Panc1 (cell line): ENCODE measurements around the gene SLC27A3. TPM values are rescaled to one million over a fixed set of nuclear protein-coding genes. Genes with fewer than 3 reads are reported as not detected.

Experiments
- ATAC-seq: fragments of 200-7000 bp; cut with Tn5 transposase; 2 replicates; pipeline ENCODE4 v1.9.1; 2020; ENCODE audit warnings: mild to moderate bottlenecking, moderate library complexity
- BruUV-seq: library from RNA; stranded (reverse); fragments of 400-500 nt; replicated peaks from 2 replicates; lab custom pipeline; 2021; lab: Mats Ljungman, UMichigan
- CTCF ChIA-PET: fragments of 300-600 bp; sonication (Branson Sonifier 250); formaldehyde crosslinking; loops from one replicate; lab custom pipeline; 2022; ENCODE audit warnings: antibody characterized with exemption; lab: Charles Lee
- POLR2A ChIA-PET: fragments of 300-600 bp; sonication (Branson Sonifier 250); formaldehyde crosslinking; loops from one replicate; lab custom pipeline; 2022; ENCODE audit warnings: antibody characterized with exemption; lab: Charles Lee
- DNase-seq: peaks from one replicate; pipeline ENCODE4 v3.0.0-alpha.2; 2010; ENCODE audit warnings: low read depth, low spot score
- H3K27ac ChIP-seq: 2 replicates; pipeline ENCODE4 v1.5.1; 2011; ENCODE audit warnings: mild to moderate bottlenecking, low read length, inconsistent platforms
- H3K27me3 ChIP-seq: fragments of 200-500 bp; sonication (Bioruptor generic); 2 replicates; pipeline ENCODE4 v1.6.0; 2014; ENCODE audit warnings: low read length, inconsistent platforms; ENCODE audit not compliant: control insufficient read depth, insufficient read depth
- H3K36me3 ChIP-seq: fragments of 200-500 bp; sonication (Bioruptor generic); 2 replicates; pipeline ENCODE4 v1.5.1; 2014; ENCODE audit warnings: inconsistent platforms, mild to moderate bottlenecking, low read length, moderate library complexity; ENCODE audit not compliant: control insufficient read depth, insufficient read depth
- H3K4me1 ChIP-seq: 2 replicates; pipeline ENCODE4 v1.5.1; 2011; ENCODE audit warnings: inconsistent platforms, mild to moderate bottlenecking, low read length, moderate library complexity; ENCODE audit not compliant: control insufficient read depth, insufficient read depth
- H3K4me3 ChIP-seq, 2 experiments: 2 replicates each; pipeline ENCODE4 v1.5.1; 2011 to 2012; ENCODE audit warnings: low read depth in 2 of 2, low read length in 2 of 2, mild to moderate bottlenecking in 2 of 2, inconsistent platforms in 1 of 2, moderate library complexity in 1 of 2
- H3K9me3 ChIP-seq: fragments of 200-500 bp; sonication (Bioruptor generic); 2 replicates; pipeline ENCODE4 v1.5.1; 2014; ENCODE audit warnings: low read depth, mild to moderate bottlenecking, inconsistent platforms, low read length, moderate library complexity; ENCODE audit not compliant: control insufficient read depth, insufficient read depth
- CTCF ChIP-seq: fragments of 450-650 bp; IDR thresholded peaks from 2 replicates; pipeline ENCODE4 v1.5.1; 2017; ENCODE audit warnings: mild to moderate bottlenecking
- POLR2AphosphoS5 ChIP-seq: IDR thresholded peaks from 2 replicates; pipeline ENCODE4 v1.6.1; 2012; ENCODE audit warnings: mild to moderate bottlenecking, low read depth, low read length, moderate library complexity
- SIN3A ChIP-seq: IDR thresholded peaks from 2 replicates; pipeline ENCODE4 v1.6.1; 2012; ENCODE audit warnings: low read depth, mild to moderate bottlenecking, low read length, moderate library complexity, borderline replicate concordance; ENCODE audit not compliant: insufficient read depth
- TCF7L2 ChIP-seq: IDR thresholded peaks from 2 replicates; pipeline ENCODE4 v1.6.1; 2011; ENCODE audit warnings: mild to moderate bottlenecking, low read depth, low read length, inconsistent platforms
- in situ Hi-C: cut with HindIII; loops from 2 replicates; pipeline ENCODE4 v1.10.0; 2016; ENCODE audit warnings: low sequenced_read_pairs, low pct_unique_long_range_greater_than_20kb
- intact Hi-C: fragments of 100-400 bp; cut with micrococcal nuclease; formaldehyde crosslinking; loops from one replicate; pipeline ENCODE4 v1.10.0; 2022; ENCODE audit not compliant: unreplicated experiment
- total RNA-seq: library from RNA; stranded (reverse); gene quantifications from one replicate; pipeline ENCODE4 v1.2.1, GENCODE V29; 2021; ENCODE audit not compliant: unreplicated experiment
- TF ChIP-seq, protein P1 (sequence below), 2 experiments: IDR thresholded peaks; 2 replicates each; pipeline ENCODE4 v1.6.1; 2011 to 2012; ENCODE audit warnings: low read depth in 2 of 2, control low read depth in 1 of 2, low read length in 1 of 2, mild to moderate bottlenecking in 1 of 2, moderate library complexity in 1 of 2; ENCODE audit not compliant: insufficient read depth in 1 of 2

The SLC27A3 gene
- total RNA-seq, 1 experiment from 2014 or later, result 8.0 TPM

DNA sequence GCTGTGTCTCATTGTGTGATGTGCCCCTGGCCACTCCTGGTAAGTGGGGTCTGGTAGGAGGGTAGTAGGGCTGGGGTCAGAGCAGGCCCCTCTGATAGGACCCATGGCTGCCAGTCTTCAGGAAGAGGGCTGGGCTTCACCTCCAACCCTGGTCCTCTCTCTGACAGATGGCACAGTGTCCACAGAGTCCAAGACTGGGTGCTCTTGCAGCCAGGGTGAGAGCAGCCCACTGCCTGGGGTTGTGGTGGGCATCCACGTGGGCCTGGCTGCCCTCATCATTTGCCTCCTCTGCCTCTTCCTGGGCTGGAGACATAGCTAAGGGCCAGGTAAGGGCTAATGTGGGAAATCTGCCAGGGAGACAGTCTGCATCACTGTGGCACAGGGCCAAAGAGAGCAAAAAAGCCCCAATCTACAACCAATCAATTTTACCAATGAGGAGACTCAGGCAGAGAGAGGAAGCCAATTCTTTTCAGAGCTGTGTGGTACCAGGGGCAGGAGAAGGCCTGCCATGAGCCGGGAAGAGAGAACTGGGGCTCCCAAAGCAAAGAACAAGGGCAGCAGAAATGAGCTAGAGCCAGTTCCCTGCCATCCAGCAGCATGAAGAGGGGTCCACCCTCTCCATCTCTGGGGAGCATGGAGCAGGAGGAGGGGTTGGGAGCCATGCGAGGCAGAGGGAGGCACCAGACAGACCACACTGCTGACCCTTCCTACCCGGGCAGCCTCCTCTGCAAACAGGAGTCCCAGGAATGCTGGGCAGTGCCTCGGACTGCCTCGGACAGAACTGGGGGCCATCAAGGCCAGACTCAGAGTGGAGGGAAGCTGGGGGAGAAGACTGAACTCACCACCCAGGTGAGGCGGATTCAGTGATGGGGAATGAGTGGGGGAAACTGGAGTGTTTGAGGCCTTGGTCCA, 26.8 kb downstream of the SLC27A3 start:
- BruUV-seq, result no TSS peak
- CTCF ChIA-PET, result no interaction called here
- DNase-seq (no peak), ATAC-seq (no peak)
- no peaks in the 10 kb centered on the region for H3K27me3 ChIP-seq
- in situ Hi-C loops (no loop called here), intact Hi-C loops (no loop called here)
- no peak for TF ChIP-seq POLR2AphosphoS5
- TF ChIP-seq CTCF, result no peak
- TF ChIP-seq, protein P1, sequence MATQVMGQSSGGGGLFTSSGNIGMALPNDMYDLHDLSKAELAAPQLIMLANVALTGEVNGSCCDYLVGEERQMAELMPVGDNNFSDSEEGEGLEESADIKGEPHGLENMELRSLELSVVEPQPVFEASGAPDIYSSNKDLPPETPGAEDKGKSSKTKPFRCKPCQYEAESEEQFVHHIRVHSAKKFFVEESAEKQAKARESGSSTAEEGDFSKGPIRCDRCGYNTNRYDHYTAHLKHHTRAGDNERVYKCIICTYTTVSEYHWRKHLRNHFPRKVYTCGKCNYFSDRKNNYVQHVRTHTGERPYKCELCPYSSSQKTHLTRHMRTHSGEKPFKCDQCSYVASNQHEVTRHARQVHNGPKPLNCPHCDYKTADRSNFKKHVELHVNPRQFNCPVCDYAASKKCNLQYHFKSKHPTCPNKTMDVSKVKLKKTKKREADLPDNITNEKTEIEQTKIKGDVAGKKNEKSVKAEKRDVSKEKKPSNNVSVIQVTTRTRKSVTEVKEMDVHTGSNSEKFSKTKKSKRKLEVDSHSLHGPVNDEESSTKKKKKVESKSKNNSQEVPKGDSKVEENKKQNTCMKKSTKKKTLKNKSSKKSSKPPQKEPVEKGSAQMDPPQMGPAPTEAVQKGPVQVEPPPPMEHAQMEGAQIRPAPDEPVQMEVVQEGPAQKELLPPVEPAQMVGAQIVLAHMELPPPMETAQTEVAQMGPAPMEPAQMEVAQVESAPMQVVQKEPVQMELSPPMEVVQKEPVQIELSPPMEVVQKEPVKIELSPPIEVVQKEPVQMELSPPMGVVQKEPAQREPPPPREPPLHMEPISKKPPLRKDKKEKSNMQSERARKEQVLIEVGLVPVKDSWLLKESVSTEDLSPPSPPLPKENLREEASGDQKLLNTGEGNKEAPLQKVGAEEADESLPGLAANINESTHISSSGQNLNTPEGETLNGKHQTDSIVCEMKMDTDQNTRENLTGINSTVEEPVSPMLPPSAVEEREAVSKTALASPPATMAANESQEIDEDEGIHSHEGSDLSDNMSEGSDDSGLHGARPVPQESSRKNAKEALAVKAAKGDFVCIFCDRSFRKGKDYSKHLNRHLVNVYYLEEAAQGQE (IDR thresholded peaks at IDR 0.05; ENCODE audit: insufficient read depth in 1 of 2, low read depth in 2 of 2, low read length in 1 of 2), result no peak
- TF ChIP-seq TCF7L2, result no peak
- 0 out of 2 replicates have a peak, but pooled peaks cover under 1% of the 10 kb centered on the region for H3K36me3 ChIP-seq
- no peaks in the 10 kb centered on the region for H3K9me3 ChIP-seq
- H3K27ac ChIP-seq, result no peak overlapping the region
- H3K4me1 ChIP-seq, result no peaks in the 10 kb centered on the region
- no peak overlapping the region for H3K4me3 ChIP-seq
- POLR2A ChIA-PET, result interaction anchor here (0.7 kb wide), 1 partner anchor 176 kb away, joined by 3 read pairs; the partner anchor contains the start of gene JTB

DNA sequence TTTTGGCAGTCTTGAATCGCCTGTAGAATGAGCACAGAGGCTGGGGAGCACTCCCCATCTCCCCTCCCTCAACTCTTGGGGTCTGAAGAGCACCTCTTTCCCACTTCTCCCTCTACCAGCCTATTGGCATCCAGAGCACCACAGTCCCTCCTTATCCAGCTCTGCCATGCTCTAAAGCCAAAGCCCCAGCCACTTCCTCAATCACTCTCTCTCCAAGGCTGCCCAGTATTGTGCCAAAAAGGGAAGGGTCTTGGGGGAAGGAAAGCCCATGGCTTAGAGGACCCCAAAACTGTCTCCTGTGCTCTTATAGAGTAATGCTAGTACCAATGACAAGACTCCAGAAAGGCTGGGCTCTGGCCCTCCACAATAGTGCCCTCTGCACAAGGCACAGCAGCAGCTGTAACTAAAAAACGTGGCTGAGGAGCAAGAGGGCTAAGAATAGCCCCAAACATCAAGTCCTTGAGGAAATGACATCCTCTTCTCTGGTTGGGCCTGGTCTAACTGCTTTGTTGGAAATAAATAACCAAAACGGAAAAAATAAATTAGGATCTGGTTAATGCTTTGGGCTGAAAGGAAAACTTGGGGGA, 28.4 kb downstream of the SLC27A3 start:
- Histone ChIP-seq H3K36me3 (peaks cover 6% of the 10 kb centered on the region; the same call in 1 of the 2 replicates), H3K4me3 (no peak overlapping the region), H3K4me1 (no peaks in the 10 kb centered on the region), H3K27ac (no peak overlapping the region), H3K27me3 (no peaks in the 10 kb centered on the region), H3K9me3 (no peaks in the 10 kb centered on the region)
- intact Hi-C loops, result no loop called here
- ChIA-PET CTCF (no interaction called here), POLR2A (no interaction called here)
- ATAC-seq, result no peak
- no peak for DNase-seq
- in situ Hi-C loops, result no loop called here
- BruUV-seq, result no TSS peak
- TF ChIP-seq SIN3A, result no peak
- no peak for TF ChIP-seq POLR2AphosphoS5
- TF ChIP-seq, protein P1 (IDR thresholded peaks at IDR 0.05; ENCODE audit: insufficient read depth in 1 of 2, low read depth in 2 of 2, low read length in 1 of 2), result no peak
- no peak for TF ChIP-seq TCF7L2
- TF ChIP-seq CTCF, result no peak
